Measurements from ENCODE around the gene PBX2. TPM values are rescaled to one million over a fixed set of nuclear protein-coding genes. Genes with fewer than 3 reads are reported as not detected.

PBX2 gene
- total RNA-seq, 4 donors from 2014 or later, result 42.9 to 70.1 (median 61.0) TPM

GRCh38 chr6:32149092-32149755 is 40.8 kb downstream of the PBX2 start:
- H3K4me3 ChIP-seq, result peak overlapping the region in 1 of 2 donors; percentile 20

GRCh38 chr6:32148289-32149091 is 41.5 kb downstream of the PBX2 start:
- Histone ChIP-seq H3K4me1 (peaks cover 4 to 40% (median 14%) of the 10 kb centered on the region in 3 donors), H3K36me3 (peaks cover 0 to 18% of the 10 kb centered on the region in 2 donors), H3K9me3 (no peaks in the 10 kb centered on the region), H3K27ac (no peak overlapping the region), H3K27me3 (no peaks in the 10 kb centered on the region), H3K4me3 (peak overlapping the region in 1 of 2 donors; percentile 20)
- TF ChIP-seq POLR2AphosphoS5 (IDR thresholded peaks at IDR 0.05), result no peak
- no peak for TF ChIP-seq POLR2A (IDR thresholded peaks at IDR 0.05)
- TF ChIP-seq CTCF (IDR thresholded peaks at IDR 0.05), result no peak
- no peak for TF ChIP-seq EP300 (IDR thresholded peaks at IDR 0.05)
- ATAC-seq, result no peak
- WGBS, 2 donors (ENCODE audit: low coverage in 1 of 2), result 58 to 65% methylated on average over 14 to 26 of the region's 39 CpGs

More at GRCh38 chr6:32149092-32149755, 40.8 kb downstream of the PBX2 start:
- ATAC-seq, result no peak
- Histone ChIP-seq H3K4me1 (peaks cover 4 to 42% (median 14%) of the 10 kb centered on the region in 3 donors), H3K27ac (no peak overlapping the region), H3K36me3 (peaks cover 0 to 18% of the 10 kb centered on the region in 2 donors), H3K27me3 (no peaks in the 10 kb centered on the region), H3K9me3 (no peaks in the 10 kb centered on the region)
- TF ChIP-seq POLR2AphosphoS5 (IDR thresholded peaks at IDR 0.05) (no peak), CTCF (IDR thresholded peaks at IDR 0.05) (no peak), POLR2A (IDR thresholded peaks at IDR 0.05) (no peak), EP300 (IDR thresholded peaks at IDR 0.05) (no peak)
- 74% methylated on average over 10 of the region's 47 CpGs; no CpG with 5 or more reads in 1 of the 2 donors for WGBS, 2 donors (ENCODE audit: low coverage in 1 of 2)

- Histone ChIP-seq H3K27me3 (no peaks in the 10 kb centered on the region), H3K27ac (no peak overlapping the region), H3K36me3 (peaks cover 0 to 18% of the 10 kb centered on the region in 2 donors), H3K4me1 (peaks cover 4 to 31% (median 13%) of the 10 kb centered on the region in 3 donors), H3K4me3 (no peak overlapping the region), H3K9me3 (no peaks in the 10 kb centered on the region)
- no peak for ATAC-seq
- WGBS, 2 donors (ENCODE audit: low coverage in 1 of 2), result 86 to 89% methylated on average over 3 to 4 of the region's 4 CpGs
- TF ChIP-seq EP300 (IDR thresholded peaks at IDR 0.05) (no peak), CTCF (IDR thresholded peaks at IDR 0.05) (no peak), POLR2A (IDR thresholded peaks at IDR 0.05) (no peak), POLR2AphosphoS5 (IDR thresholded peaks at IDR 0.05) (no peak)
These were observed 42.4 kb downstream of the PBX2 start for GRCh38 chr6:32147401-32148132.

GRCh38 chr6:32146687-32147086 is 43.3 kb downstream of the PBX2 start:
- no peak overlapping the region for H3K4me3 ChIP-seq
- H3K36me3 ChIP-seq, result peaks cover 0 to 18% of the 10 kb centered on the region in 2 donors
- H3K4me1 ChIP-seq, result peaks cover 0 to 24% (median 7%) of the 10 kb centered on the region in 3 donors
- ATAC-seq, result no peak
- no peaks in the 10 kb centered on the region for H3K27me3 ChIP-seq
- TF ChIP-seq CTCF (IDR thresholded peaks at IDR 0.05) (no peak), POLR2AphosphoS5 (IDR thresholded peaks at IDR 0.05) (no peak), EP300 (IDR thresholded peaks at IDR 0.05) (no peak), POLR2A (IDR thresholded peaks at IDR 0.05) (no peak)
- H3K27ac ChIP-seq, result no peak overlapping the region
- 29 to 36% methylated on average over 4 of the region's 4 CpGs for WGBS, 2 donors (ENCODE audit: low coverage in 1 of 2)
- no peaks in the 10 kb centered on the region for H3K9me3 ChIP-seq
